ENCODE results near the gene SSTR1. TPM values are rescaled to one million over a fixed set of nuclear protein-coding genes. Genes with fewer than 3 reads are reported as not detected.

SSTR1 gene
- 17.6 and 18.4 TPM in 2 replicates for total RNA-seq (2014; rRNA removed; shearing (Covaris generic))
- polyA plus RNA-seq (2016; fragmentation: Nextera tagmentation; extraction: Ambion mirVana): 26.7 and 27.6 TPM in 2 replicates

GRCh38 chr14:38207736-38208617 is at the start of gene SSTR1:
SSTR1 (plus strand) TSS chr14:38207904; CDS start chr14:38209390, 1,486 bp downstream.
- peak within 1 kb of the TSS; percentile 74 for H2AFZ ChIP-seq
- no peaks in the 10 kb centered on the region for H3K27me3 ChIP-seq (replicated peaks; ENCODE audit: insufficient read depth)
- 9% methylated on average over 49 of the region's 49 CpGs for WGBS, 2 experiments (ENCODE audit: low coverage in 1 of 2, low lambda C conversion rate in 2 of 2, missing lambda C conversion rate in 2 of 2)

GRCh38 chr14:38158468-38158867 is 49.2 kb upstream of the SSTR1 start:
- H3K9me2 ChIP-seq (ENCODE audit: insufficient read depth): no peaks in the 10 kb centered on the region
- H3K36me3 ChIP-seq (ENCODE audit: low read depth): no peaks in the 10 kb centered on the region
- H4K20me1 ChIP-seq (ENCODE audit: insufficient read depth): no peaks in the 10 kb centered on the region
- H3K79me2 ChIP-seq (ENCODE audit: insufficient read depth): no peaks in the 10 kb centered on the region
- H3K9ac ChIP-seq: no peak overlapping the region
- peak; percentile 29 for DNase-seq
- 0 out of 2 replicates have a peak overlapping the region, but pooled peaks have one; percentile 11 for H2AFZ ChIP-seq
- H3K9me3 ChIP-seq (ENCODE audit: low read depth): no peaks in the 10 kb centered on the region
- H3F3A ChIP-seq (ENCODE audit: insufficient read depth): no peaks in the 10 kb centered on the region
- TF ChIP-seq EZH2 (IDR thresholded peaks at IDR 0.05; ENCODE audit: insufficient read depth, poor library complexity, severe bottlenecking): no peak
- no peak for TF ChIP-seq EZH2phosphoT487 (IDR thresholded peaks at IDR 0.05; ENCODE audit: insufficient read depth, low read depth)
- no peak overlapping the region for H3K4me3 ChIP-seq
- H3K27me3 ChIP-seq (replicated peaks; ENCODE audit: insufficient read depth): no peaks in the 10 kb centered on the region
- in situ Hi-C loops (cut with MboI): no loop called here
- H3K4me1 ChIP-seq (ENCODE audit: insufficient read depth): peaks cover 18% of the 10 kb centered on the region
- H3K4me2 ChIP-seq (ENCODE audit: unreplicated experiment): no peak overlapping the region
- no peak overlapping the region for H3K27ac ChIP-seq

More at GRCh38 chr14:38207736-38208617, at the start of gene SSTR1:
- Histone ChIP-seq H3F3A (ENCODE audit: insufficient read depth) (peaks cover 19% of the 10 kb centered on the region), H4K20me1 (ENCODE audit: insufficient read depth) (no peaks in the 10 kb centered on the region), H3K9me3 (ENCODE audit: low read depth) (no peaks in the 10 kb centered on the region), H3K4me2 (ENCODE audit: unreplicated experiment) (peak within 1 kb of the TSS; percentile 88), H3K9ac (peak within 1 kb of the TSS; percentile 75), H3K36me3 (ENCODE audit: low read depth) (0 out of 2 replicates have a peak, but pooled peaks cover 5% of the 10 kb centered on the region), H3K4me3 (peak within 1 kb of the TSS; percentile 89), H3K27ac (peak within 1 kb of the TSS; percentile 63; the same call in 1 of the 2 replicates), H3K9me2 (ENCODE audit: insufficient read depth) (no peaks in the 10 kb centered on the region), H3K4me1 (ENCODE audit: insufficient read depth) (peaks cover 33% of the 10 kb centered on the region), H3K79me2 (ENCODE audit: insufficient read depth) (peaks cover 35% of the 10 kb centered on the region)
- DNase-seq: peak; percentile 56
- TF ChIP-seq EZH2 (IDR thresholded peaks at IDR 0.05; ENCODE audit: insufficient read depth, poor library complexity, severe bottlenecking) (no peak), EZH2phosphoT487 (IDR thresholded peaks at IDR 0.05; ENCODE audit: insufficient read depth, low read depth) (no peak)
- in situ Hi-C loops (cut with MboI): loop anchor here (10.0 to 25.0 kb wide), 4 partner anchors 303 to 654 kb away; no protein-coding TSS in a partner anchor

GRCh38 chr14:38168416-38168815 is 39.3 kb upstream of the SSTR1 start:
- Histone ChIP-seq H3K27ac (no peak overlapping the region), H3K9me3 (ENCODE audit: low read depth) (no peaks in the 10 kb centered on the region), H3K4me2 (ENCODE audit: unreplicated experiment) (no peak overlapping the region), H4K20me1 (ENCODE audit: insufficient read depth) (no peaks in the 10 kb centered on the region), H3K27me3 (replicated peaks; ENCODE audit: insufficient read depth) (no peaks in the 10 kb centered on the region), H3K4me1 (ENCODE audit: insufficient read depth) (peaks cover 21% of the 10 kb centered on the region), H3K9ac (no peak overlapping the region), H2AFZ (no peak overlapping the region), H3K4me3 (no peak overlapping the region), H3K79me2 (ENCODE audit: insufficient read depth) (no peaks in the 10 kb centered on the region), H3K9me2 (ENCODE audit: insufficient read depth) (no peaks in the 10 kb centered on the region), H3F3A (ENCODE audit: insufficient read depth) (peaks cover 14% of the 10 kb centered on the region; the same call in 1 of the 2 replicates), H3K36me3 (ENCODE audit: low read depth) (no peaks in the 10 kb centered on the region)
- DNase-seq: no peak
- in situ Hi-C loops (cut with MboI): no loop called here
- 76 to 82% methylated on average over 2 of the region's 2 CpGs for WGBS, 2 experiments (ENCODE audit: low coverage in 1 of 2, low lambda C conversion rate in 2 of 2, missing lambda C conversion rate in 2 of 2)
- TF ChIP-seq EZH2phosphoT487 (IDR thresholded peaks at IDR 0.05; ENCODE audit: insufficient read depth, low read depth) (no peak), EZH2 (IDR thresholded peaks at IDR 0.05; ENCODE audit: insufficient read depth, poor library complexity, severe bottlenecking) (no peak)

GRCh38 chr14:38171197-38171596 is 36.5 kb upstream of the SSTR1 start:
- TF ChIP-seq EZH2 (IDR thresholded peaks at IDR 0.05; ENCODE audit: insufficient read depth, poor library complexity, severe bottlenecking): no peak
- no peak for TF ChIP-seq EZH2phosphoT487 (IDR thresholded peaks at IDR 0.05; ENCODE audit: insufficient read depth, low read depth)
- Histone ChIP-seq H3K27me3 (replicated peaks; ENCODE audit: insufficient read depth) (no peaks in the 10 kb centered on the region), H3K9me3 (ENCODE audit: low read depth) (no peaks in the 10 kb centered on the region), H3K4me2 (ENCODE audit: unreplicated experiment) (peak overlapping the region; percentile 34), H4K20me1 (ENCODE audit: insufficient read depth) (no peaks in the 10 kb centered on the region), H3K4me1 (ENCODE audit: insufficient read depth) (peaks cover 16% of the 10 kb centered on the region; the same call in 1 of the 2 replicates), H3K9ac (no peak overlapping the region), H3K79me2 (ENCODE audit: insufficient read depth) (no peaks in the 10 kb centered on the region), H3K36me3 (ENCODE audit: low read depth) (no peaks in the 10 kb centered on the region), H3K9me2 (ENCODE audit: insufficient read depth) (no peaks in the 10 kb centered on the region), H3K27ac (no peak overlapping the region), H2AFZ (no peak overlapping the region), H3K4me3 (no peak overlapping the region), H3F3A (ENCODE audit: insufficient read depth) (peaks cover 14% of the 10 kb centered on the region; the same call in 1 of the 2 replicates)
- peak; percentile 59 for DNase-seq
- 39 to 42% methylated on average over 2 of the region's 2 CpGs for WGBS, 2 experiments (ENCODE audit: low coverage in 1 of 2, low lambda C conversion rate in 2 of 2, missing lambda C conversion rate in 2 of 2)
- in situ Hi-C loops (cut with MboI): no loop called here
